H4 (cell line): ENCODE results near the gene CEACAM1. TPM values are rescaled to one million over a fixed set of nuclear protein-coding genes. Genes with fewer than 3 reads are reported as not detected.
"Not testable (repeated sequence)": the region's sequence is repeated elsewhere in the genome, so short reads cannot be mapped to it uniquely, and the experiment has no call there.

ENCODE experiments used
- DNase-seq: peaks from one replicate; pipeline ENCODE4 v3.0.0-alpha.2; 2015; ENCODE audit warnings: low spot score
- total RNA-seq: library from RNA; depleted of rRNA; stranded (reverse); fragments of >200 nt; shearing (Covaris generic); gene quantifications from 2 replicates; pipeline ENCODE4 v1.2.3, GENCODE V29; 2014; rRNA removed

The CEACAM1 gene
- total RNA-seq, 1 experiment from 2014 or later, result 0.35 TPM

GRCh38 chr19:42475366-42475765, 52.9 kb downstream of the CEACAM1 start:
- no peak for DNase-seq

GRCh38 chr19:42474743-42475142, 53.5 kb downstream of the CEACAM1 start:
- DNase-seq, result no peak

GRCh38 chr19:42473686-42474085, 54.6 kb downstream of the CEACAM1 start:
- no peak for DNase-seq

GRCh38 chr19:42472402-42473147, 55.7 kb downstream of the CEACAM1 start:
- DNase-seq, result no peak

- no peak for DNase-seq
These were observed 56.6 kb downstream of the CEACAM1 start for GRCh38 chr19:42471554-42472249.

GRCh38 chr19:42469311-42470235, 58.7 kb downstream of the CEACAM1 start:
- DNase-seq, result no peak

- DNase-seq, result peak; percentile 93
These were observed 59.9 kb downstream of the CEACAM1 start for GRCh38 chr19:42468273-42468796.

- no peak for DNase-seq
These were observed 61.0 kb downstream of the CEACAM1 start for GRCh38 chr19:42467183-42467760.

GRCh38 chr19:42466521-42467182, 61.6 kb downstream of the CEACAM1 start:
- DNase-seq, result no peak

- DNase-seq, result no peak
These were observed 62.4 kb downstream of the CEACAM1 start for GRCh38 chr19:42465827-42466280.

GRCh38 chr19:42461700-42462324, 66.5 kb downstream of the CEACAM1 start:
- DNase-seq, result no peak

GRCh38 chr19:42461231-42461630, 67.0 kb downstream of the CEACAM1 start:
- not testable (repeated sequence) for DNase-seq

GRCh38 chr19:42459926-42460325, 68.4 kb downstream of the CEACAM1 start:
- DNase-seq, result no peak

Other genes with a start within 250 kb of the CEACAM1 start
- 0.16 and 1.4 TPM in 2 replicates for gene PRR19, start 226.3 kb downstream of the CEACAM1 start, total RNA-seq
- gene PAFAH1B3, start 225.9 kb downstream of the CEACAM1 start, total RNA-seq, result 78.5 and 112 TPM in 2 replicates
- gene TMEM145, start 215.2 kb downstream of the CEACAM1 start, total RNA-seq, result 0.08 TPM in 1 of 2 replicates, not detected in the other
- gene MEGF8, start 202.8 kb downstream of the CEACAM1 start, total RNA-seq, result 4.9 and 8.1 TPM in 2 replicates
- gene CNFN, start 138.2 kb downstream of the CEACAM1 start, total RNA-seq, result 1.0 TPM in 1 of 2 replicates, not detected in the other
- gene LIPE, start 101.1 kb downstream of the CEACAM1 start, total RNA-seq, result 0.68 and 1.2 TPM in 2 replicates
- not detected in 2 replicates for gene CXCL17, start 85.5 kb downstream of the CEACAM1 start, total RNA-seq
- not detected in 2 replicates for gene CEACAM8, start 66.4 kb upstream of the CEACAM1 start, total RNA-seq
- 0.04 TPM in 1 of 2 replicates, not detected in the other for gene PSG3, start 212.0 kb upstream of the CEACAM1 start, total RNA-seq
- not detected in 2 replicates for gene PSG8, start 237.2 kb upstream of the CEACAM1 start, total RNA-seq